Measurements from ENCODE around the gene TEP1. TPM values are rescaled to one million over a fixed set of nuclear protein-coding genes. Genes with fewer than 3 reads are reported as not detected.

Gene TEP1
- 26.5 and 28.5 TPM in 2 replicates for total RNA-seq
- long read RNA-seq, partial matches to known transcripts, result 6 of 6 reads
- long read RNA-seq, other reads (novel, unspliced or antisense), result 0 of 6 reads

- H3K36me3 Mint-ChIP-seq (ENCODE audit: insufficient read depth), result no peaks in the 10 kb centered on the region
- H3K27me3 Mint-ChIP-seq, result no peaks in the 10 kb centered on the region
- no peaks in the 10 kb centered on the region for H3K9me3 Mint-ChIP-seq (ENCODE audit: low read depth)
- H3K4me1 Mint-ChIP-seq (ENCODE audit: low read depth), result peaks cover 28% of the 10 kb centered on the region
- H3K4me3 Mint-ChIP-seq (ENCODE audit: low read depth), result peak within 1 kb of the TSS; percentile 83
- DNase-seq (ENCODE audit: low spot score, unreplicated experiment), result peak; percentile 63
- H3K27ac Mint-ChIP-seq, result peak within 1 kb of the TSS; percentile 91
- TF ChIP-seq CTCF (IDR thresholded peaks at IDR 0.05; ENCODE audit: unreplicated experiment), result no peak
These were observed at the start of gene TEP1 for GRCh38 chr14:20412876-20413743. TSS of gene TEP1 (minus strand) at chr14:20413501. CDS start at chr14:20408439, 5,062 bp downstream.

GRCh38 chr14:20461225-20462141 lies 48.2 kb upstream of the TEP1 start, which contains the start of gene PIP4P1:
TSS of gene PIP4P1 (minus strand) at chr14:20461434. CDS start at chr14:20461325, 109 bp downstream.
- peak within 1 kb of the TSS; percentile 89 for H3K4me3 Mint-ChIP-seq (ENCODE audit: low read depth)
- DNase-seq (ENCODE audit: low spot score, unreplicated experiment), result peak; percentile 97
- peaks cover 7% of the 10 kb centered on the region for H3K9me3 Mint-ChIP-seq (ENCODE audit: low read depth)
- H3K36me3 Mint-ChIP-seq (ENCODE audit: insufficient read depth), result peaks cover 20% of the 10 kb centered on the region
- peak within 1 kb of the TSS; percentile 96 for H3K27ac Mint-ChIP-seq
- TF ChIP-seq CTCF (IDR thresholded peaks at IDR 0.05; ENCODE audit: unreplicated experiment), result no peak
- H3K27me3 Mint-ChIP-seq, result no peaks in the 10 kb centered on the region
- H3K4me1 Mint-ChIP-seq (ENCODE audit: low read depth), result peaks cover 15% of the 10 kb centered on the region

GRCh38 chr14:20460458-20461224 lies 47.3 kb upstream of the TEP1 start:
- H3K4me1 Mint-ChIP-seq (ENCODE audit: low read depth), result peaks cover 15% of the 10 kb centered on the region
- no peaks in the 10 kb centered on the region for H3K27me3 Mint-ChIP-seq
- TF ChIP-seq CTCF (IDR thresholded peaks at IDR 0.05; ENCODE audit: unreplicated experiment), result no peak
- peaks cover 7% of the 10 kb centered on the region for H3K9me3 Mint-ChIP-seq (ENCODE audit: low read depth)
- peak; percentile 59 for DNase-seq (ENCODE audit: low spot score, unreplicated experiment)
- H3K27ac Mint-ChIP-seq, result peak overlapping the region; percentile 93
- peaks cover 20% of the 10 kb centered on the region for H3K36me3 Mint-ChIP-seq (ENCODE audit: insufficient read depth)
- peak overlapping the region; percentile 89 for H3K4me3 Mint-ChIP-seq (ENCODE audit: low read depth)

- H3K4me3 Mint-ChIP-seq (ENCODE audit: low read depth), result no peak overlapping the region
- H3K4me1 Mint-ChIP-seq (ENCODE audit: low read depth), result peaks cover 15% of the 10 kb centered on the region
- no peak for DNase-seq (ENCODE audit: low spot score, unreplicated experiment)
- no peaks in the 10 kb centered on the region for H3K27me3 Mint-ChIP-seq
- TF ChIP-seq CTCF (IDR thresholded peaks at IDR 0.05; ENCODE audit: unreplicated experiment), result no peak
- H3K9me3 Mint-ChIP-seq (ENCODE audit: low read depth), result peaks cover 7% of the 10 kb centered on the region
- peak overlapping the region; percentile 53 for H3K27ac Mint-ChIP-seq
- H3K36me3 Mint-ChIP-seq (ENCODE audit: insufficient read depth), result peaks cover 20% of the 10 kb centered on the region
These were observed 44.9 kb upstream of the TEP1 start for GRCh38 chr14:20458031-20458789.
